H9 (cell line): ENCODE measurements around the gene FBXL13. TPM values are rescaled to one million over a fixed set of nuclear protein-coding genes. Genes with fewer than 3 reads are reported as not detected.

Source experiments
- DNase-seq: peaks from one replicate; pipeline ENCODE4 v3.0.0-alpha.2; 2017
- H2AFZ ChIP-seq: one replicate; pipeline ENCODE4 v1.6.1; 2013; ENCODE audit warnings: mild to moderate bottlenecking, low read length, control low read depth, moderate library complexity
- H2AK5ac ChIP-seq: 2 replicates; pipeline ENCODE4 v1.6.1; 2013; ENCODE audit warnings: low read length, control low read depth, mixed read lengths; ENCODE audit not compliant: insufficient read length
- H2BK120ac ChIP-seq: one replicate; pipeline ENCODE4 v1.6.1; 2013; ENCODE audit warnings: low read depth, mild to moderate bottlenecking, low read length, control low read depth, inconsistent platforms; ENCODE audit not compliant: poor library complexity, severe bottlenecking
- H2BK12ac ChIP-seq: 2 replicates; pipeline ENCODE4 v1.6.1; 2013; ENCODE audit warnings: low read length, control low read depth, mixed read lengths, low read depth; ENCODE audit not compliant: insufficient read length
- H2BK15ac ChIP-seq: 2 replicates; pipeline ENCODE4 v1.6.1; 2013; ENCODE audit warnings: low read depth, low read length, control low read depth
- H2BK20ac ChIP-seq: one replicate; pipeline ENCODE4 v1.6.1; 2013; ENCODE audit warnings: low read depth, mild to moderate bottlenecking, low read length, control low read depth, inconsistent platforms; ENCODE audit not compliant: poor library complexity, severe bottlenecking
- H2BK5ac ChIP-seq: 2 replicates; pipeline ENCODE4 v1.6.1; 2013; ENCODE audit warnings: low read length, control low read depth, mixed read lengths; ENCODE audit not compliant: insufficient read length
- H3K14ac ChIP-seq: 2 replicates; pipeline ENCODE4 v1.6.1; 2013; ENCODE audit warnings: low read length, control low read depth; ENCODE audit not compliant: insufficient read depth
- H3K18ac ChIP-seq: 2 replicates; pipeline ENCODE4 v1.6.1; 2013; ENCODE audit warnings: low read depth, mild to moderate bottlenecking, mixed read lengths, low read length, control low read depth; ENCODE audit not compliant: insufficient read length
- H3K23ac ChIP-seq: 2 replicates; pipeline ENCODE4 v1.6.1; 2013; ENCODE audit warnings: low read length, control low read depth, mixed read lengths, low read depth; ENCODE audit not compliant: insufficient read length
- H3K23me2 ChIP-seq: 2 replicates; pipeline ENCODE4 v1.6.1; 2013; ENCODE audit warnings: low read depth, mild to moderate bottlenecking, mixed read lengths, low read length, control low read depth; ENCODE audit not compliant: insufficient read length, poor library complexity, severe bottlenecking
- H3K27ac ChIP-seq: 2 replicates; pipeline ENCODE4 v1.5.1; 2013; ENCODE audit warnings: low read length, control low read depth, mixed read lengths, low read depth; ENCODE audit not compliant: insufficient read length
- H3K27me3 ChIP-seq: 2 replicates; pipeline ENCODE4 v1.6.1; 2013; ENCODE audit warnings: low read length, control low read depth, inconsistent platforms; ENCODE audit not compliant: insufficient read depth
- H3K4ac ChIP-seq: 2 replicates; pipeline ENCODE4 v1.6.1; 2013; ENCODE audit warnings: low read depth, mild to moderate bottlenecking, control low read depth, inconsistent platforms, low read length, moderate library complexity
- H3K4me1 ChIP-seq: 2 replicates; pipeline ENCODE4 v1.6.1; 2013; ENCODE audit warnings: low read length, control low read depth, inconsistent platforms; ENCODE audit not compliant: insufficient read depth
- H3K4me2 ChIP-seq: 2 replicates; pipeline ENCODE4 v1.6.1; 2013; ENCODE audit warnings: low read length, control low read depth, mixed read lengths; ENCODE audit not compliant: insufficient read length, insufficient read depth
- H3K56ac ChIP-seq: 2 replicates; pipeline ENCODE4 v1.6.1; 2013; ENCODE audit warnings: low read depth, mild to moderate bottlenecking, mixed read lengths, low read length, control low read depth; ENCODE audit not compliant: insufficient read length
- H3K79me1 ChIP-seq: 2 replicates; pipeline ENCODE4 v1.6.1; 2013; ENCODE audit warnings: low read depth, mild to moderate bottlenecking, moderate library complexity, low read length, control low read depth, inconsistent platforms; ENCODE audit not compliant: insufficient read depth, poor library complexity, severe bottlenecking
- H3K79me2 ChIP-seq: 2 replicates; pipeline ENCODE4 v1.6.1; 2013; ENCODE audit warnings: low read length, control low read depth, inconsistent platforms; ENCODE audit not compliant: insufficient read depth
- H3K9ac ChIP-seq: 2 replicates; pipeline ENCODE4 v1.6.1; 2013; ENCODE audit warnings: low read length, control low read depth, mixed read lengths; ENCODE audit not compliant: insufficient read length; ENCODE audit errors: extremely low read depth
- H3K9me3 ChIP-seq: one replicate; pipeline ENCODE4 v1.6.1; 2013; ENCODE audit warnings: low read depth, low read length, inconsistent platforms; ENCODE audit not compliant: control insufficient read depth
- H3T11ph ChIP-seq: one replicate; pipeline ENCODE4 v1.6.1; 2013; ENCODE audit warnings: mild to moderate bottlenecking, low read length, control low read depth, inconsistent platforms
- H4K20me1 ChIP-seq: one replicate; pipeline ENCODE4 v1.6.1; 2013; ENCODE audit not compliant: control insufficient read depth, insufficient read length, insufficient read depth
- H4K5ac ChIP-seq: 2 replicates; pipeline ENCODE4 v1.6.1; 2013; ENCODE audit warnings: low read depth, mild to moderate bottlenecking, mixed read lengths, low read length, control low read depth; ENCODE audit not compliant: insufficient read length
- H4K8ac ChIP-seq: replicated peaks from 2 replicates; pipeline ENCODE4 v1.6.1; 2013; ENCODE audit warnings: low read length, control low read depth, mixed read lengths, low read depth; ENCODE audit not compliant: insufficient read length
- H4K91ac ChIP-seq: 2 replicates; pipeline ENCODE4 v1.6.1; 2013; ENCODE audit warnings: low read depth, mild to moderate bottlenecking, moderate library complexity, mixed read lengths, low read length, control low read depth; ENCODE audit not compliant: insufficient read length
- H3K27ac Mint-ChIP-seq, 3 experiments: 2 replicates in 2 of 3; 3 replicates in 1 of 3; pipeline ENCODE4 v1.8.0; 2020 to 2021; ENCODE audit warnings: mixed read lengths in 3 of 3, mild to moderate bottlenecking in 1 of 3, moderate library complexity in 1 of 3
- H3K27me3 Mint-ChIP-seq: 2 replicates; pipeline ENCODE4 v1.8.0; 2021; ENCODE audit warnings: low read depth, mild to moderate bottlenecking, moderate library complexity, mixed read lengths
- H3K36me3 Mint-ChIP-seq, 3 experiments: 2 replicates in 2 of 3; 3 replicates in 1 of 3; pipeline ENCODE4 v1.8.0; 2020 to 2021; ENCODE audit warnings: low read depth in 3 of 3, mixed read lengths in 3 of 3; ENCODE audit not compliant: insufficient read depth in 1 of 3
- H3K4me1 Mint-ChIP-seq, 2 experiments: 2 replicates each; pipeline ENCODE4 v1.8.0; 2020; ENCODE audit warnings: mixed read lengths in 2 of 2
- H3K4me3 Mint-ChIP-seq, 2 experiments: 2 replicates in 1 of 2; 3 replicates in 1 of 2; pipeline ENCODE4 v1.8.0; 2020 to 2021; ENCODE audit warnings: mild to moderate bottlenecking in 2 of 2, mixed read lengths in 2 of 2, moderate library complexity in 1 of 2
- H3K9me3 Mint-ChIP-seq, 2 experiments: 2 replicates in 1 of 2; 3 replicates in 1 of 2; pipeline ENCODE4 v1.8.0; 2020; ENCODE audit warnings: mild to moderate bottlenecking in 2 of 2, mixed read lengths in 2 of 2, moderate library complexity in 1 of 2
- CTCF ChIP-seq: fragments of 200-600 bp; sonication (generic); conservative IDR thresholded peaks from 3 replicates; pipeline ENCODE4 v1.8.0; 2021; ENCODE audit warnings: antibody characterized with exemption, mild to moderate bottlenecking
- WGBS: extraction: QIAGEN DNeasy Blood & Tissue Kit; methylation state at CpG from one replicate; pipeline ENCODE4 v1.1.7; 2013; ENCODE audit warnings: missing lambda C conversion rate, low lambda C conversion rate, mixed read lengths; ENCODE audit not compliant: insufficient read length; ENCODE audit errors: extremely low coverage; 5-methylcytosine and 5-hydroxymethylcytosine counted together
- total RNA-seq: library from RNA; stranded (reverse); gene quantifications from 2 replicates; pipeline ENCODE4 v1.2.1, GENCODE V29; 2021

The FBXL13 gene
- total RNA-seq, 1 experiment from 2014 or later: 4.4 TPM

GRCh38 chr7:102889851-102890250, 184.7 kb downstream of the FBXL13 start:
- Histone ChIP-seq H2BK120ac (no peak overlapping the region), H3K23ac (no peak overlapping the region), H3K9me3 (no peaks in the 10 kb centered on the region), H2BK20ac (no peak overlapping the region), H3K4me1 (no peaks in the 10 kb centered on the region), H3K79me1 (no peaks in the 10 kb centered on the region), H2BK12ac (no peak overlapping the region), H3K14ac (no peak overlapping the region), H3K18ac (no peak overlapping the region), H2AFZ (no peak overlapping the region), H2BK5ac (no peak overlapping the region), H3K27me3 (no peaks in the 10 kb centered on the region), H3K23me2 (no peaks in the 10 kb centered on the region), H4K8ac (no peak overlapping the region), H4K5ac (no peak overlapping the region), H3T11ph (no peak overlapping the region), H2AK5ac (no peak overlapping the region), H3K27ac (no peak overlapping the region), H3K4me2 (no peak overlapping the region), H2BK15ac (no peak overlapping the region), H3K9ac (no peak overlapping the region), H4K20me1 (no peaks in the 10 kb centered on the region), H3K79me2 (no peaks in the 10 kb centered on the region), H3K56ac (no peak overlapping the region), H3K4ac (no peak overlapping the region), H4K91ac (no peak overlapping the region)
- no peak for TF ChIP-seq CTCF
- no peak for DNase-seq
- H3K36me3 Mint-ChIP-seq: no peaks in the 10 kb centered on the region; a peak in 1 of 7 replicates
- H3K4me3 Mint-ChIP-seq: no peak overlapping the region
- no CpG with 5 or more reads among the region's 2 CpGs for WGBS
- peaks cover 0 to 2% of the 10 kb centered on the region in 2 experiments; a peak in 1 of 4 replicates for H3K4me1 Mint-ChIP-seq
- H3K27me3 Mint-ChIP-seq: no peaks in the 10 kb centered on the region
- H3K27ac Mint-ChIP-seq: no peak overlapping the region
- no peaks in the 10 kb centered on the region for H3K9me3 Mint-ChIP-seq
